DOHH2 (cell line): ENCODE data around the gene KCTD21.

Experiments
- CTCF ChIP-seq: fragments of 200-600 bp; sonication (generic); IDR thresholded peaks from one replicate; pipeline ENCODE4 v1.5.1; 2014; ENCODE audit warnings: antibody characterized with exemption, mild to moderate bottlenecking, low read depth, low read length; ENCODE audit not compliant: poor library complexity, severe bottlenecking
- EZH2phosphoT487 ChIP-seq: fragments of 200-600 bp; sonication (generic); IDR thresholded peaks from 2 replicates; pipeline ENCODE4 v1.6.1; 2017; ENCODE audit warnings: borderline replicate concordance, mild to moderate bottlenecking, antibody characterized with exemption, low read length, moderate library complexity, mixed read lengths

GRCh38 chr11:78214331-78215194, 26.1 kb upstream of the KCTD21 start:
- TF ChIP-seq CTCF (no peak), EZH2phosphoT487 (no peak)
